Pancreas (tissue), 10 donors: ENCODE measurements around the gene AXDND1. TPM values are rescaled to one million over a fixed set of nuclear protein-coding genes. Genes with fewer than 3 reads are reported as not detected.
"Not testable (repeated sequence)": the region's sequence is repeated elsewhere in the genome, so short reads cannot be mapped to it uniquely, and the experiment has no call there.

Experiments
- ATAC-seq, 4 donors: fragments of 200-7000 bp; cut with Tn5 transposase; one replicate each; pipeline versions ENCODE4 v1.8.0 to v1.9.1; 2020; ENCODE audit warnings: mild to moderate bottlenecking in 4 of 4, moderate library complexity in 4 of 4
- DNase-seq, 6 donors: peaks; one replicate each; pipeline ENCODE4 v3.0.0-alpha.2; 2020
- FAIRE-seq: peaks from 2 replicates; lab custom pipeline; 2012; peaks lifted over from hg19 to GRCh38; lab: Jason Lieb, UNC
- H3K27ac ChIP-seq, 4 donors: fragments of 200-600 bp; sonication (generic); 1 replicate in 3 of 4; 2 replicates in 1 of 4; pipeline versions ENCODE4 v1.5.0 to v1.8.0; 2020
- H3K27me3 ChIP-seq, 4 donors: fragments of 200-600 bp; one replicate each; pipeline ENCODE4 v1.8.0; 2021
- H3K36me3 ChIP-seq, 3 donors: fragments of 200-600 bp; sonication (generic) in 1 of 3; one replicate each; pipeline versions ENCODE4 v1.5.0 to v1.8.0; 2020 to 2021
- H3K4me1 ChIP-seq, 3 donors: fragments of 200-600 bp; one replicate each; pipeline ENCODE4 v1.8.0; 2021
- H3K4me3 ChIP-seq, 4 donors: fragments of 200-600 bp; sonication (generic) in 2 of 4; one replicate each; pipeline versions ENCODE4 v1.5.0 to v1.8.0; 2020 to 2021
- H3K9me3 ChIP-seq, 4 donors: fragments of 200-600 bp; one replicate each; pipeline ENCODE4 v1.8.0; 2021
- CTCF ChIP-seq, 4 donors: fragments of 200-600 bp; sonication (generic) in 3 of 4; IDR thresholded peaks; one replicate each; pipeline versions ENCODE4 v1.5.0 to v1.8.0; 2021; ENCODE audit warnings: antibody characterized with exemption in 4 of 4
- WGBS, 2 donors: extraction: QIAGEN DNeasy Blood & Tissue Kit; methylation state at CpG; one replicate each; pipeline ENCODE4 v1.1.7; 2013; 5-methylcytosine and 5-hydroxymethylcytosine counted together
- intact Hi-C, 3 donors: fragments of 100-400 bp; cut with DNase I; formaldehyde crosslinking; loops; one replicate each; pipeline versions ENCODE4 v1.11.1 to v1.14.2; 2022
- polyA plus RNA-seq, 2 donors: library from polyadenylated mRNA; stranded (reverse); fragments of 200-250 nt; gene quantifications; one replicate each; pipeline ENCODE4 v1.2.3, GENCODE V29; 2013
- total RNA-seq, 6 donors: library from RNA; stranded (reverse); fragmentation: NEBNext Ultra II Directional in 4 of 6; extraction: Animal tissue kit (Norgen Biotek cat#: 25700) in 4 of 6; gene quantifications; one replicate each; pipeline versions ENCODE4 v1.2.1 to v1.2.4, GENCODE V29; 2021 to 2023
- donor health status: healthy with polysubstance abuse.
- donor health status: DM: no; HTN: no; CAD: no; lungs with moderate emphysema.
- donor health status: DM: no; HTN: no; CAD: no.
- donor health status: control.
- donor health status: control.
- donor health status: Bipolar disorder and iron deficiency.
- donor health status: DM: yes; HTN: yes; CAD: no.
- donor health status: DM: no; HTN: no; CAD: no.
- donor health status: DM: no; HTN: no; CAD: no.
- donor health status: DM: yes; HTN: yes; CAD: no.

The AXDND1 gene
- total and polyA plus RNA-seq, 8 donors = 0.09 to 0.45 (median 0.34) TPM; not detected in 2

- Histone ChIP-seq H3K4me3 (no peak overlapping the region), H3K36me3 (no peaks in the 10 kb centered on the region), H3K9me3 (no peaks in the 10 kb centered on the region), H3K27ac (no peak overlapping the region), H3K4me1 (no peaks in the 10 kb centered on the region), H3K27me3 (no peaks in the 10 kb centered on the region)
- WGBS, 2 donors = 86 to 88% methylated on average over 6 of the region's 6 CpGs
- no peak for DNase-seq
- TF ChIP-seq CTCF (IDR thresholded peaks at IDR 0.05) = no peak
- no peak for ATAC-seq
- FAIRE-seq = no peak
- intact Hi-C loops = no loop called here
These were observed 140.4 kb downstream of the AXDND1 start for GRCh38 chr1:179506199-179506598.

- WGBS, 2 donors = 70 to 79% methylated on average over 4 of the region's 4 CpGs
- Histone ChIP-seq H3K9me3 (no peaks in the 10 kb centered on the region), H3K27me3 (no peaks in the 10 kb centered on the region), H3K36me3 (no peaks in the 10 kb centered on the region), H3K27ac (no peak overlapping the region), H3K4me3 (no peak overlapping the region), H3K4me1 (no peaks in the 10 kb centered on the region)
- FAIRE-seq (no peak), ATAC-seq (no peak), DNase-seq (no peak)
- intact Hi-C loops = no loop called here
- TF ChIP-seq CTCF (IDR thresholded peaks at IDR 0.05) = no peak
These were observed 143.6 kb downstream of the AXDND1 start for GRCh38 chr1:179509384-179509783.

- Histone ChIP-seq H3K36me3 (no peaks in the 10 kb centered on the region), H3K9me3 (no peaks in the 10 kb centered on the region), H3K4me1 (no peaks in the 10 kb centered on the region), H3K27ac (no peak overlapping the region), H3K4me3 (no peak overlapping the region), H3K27me3 (no peaks in the 10 kb centered on the region)
- ATAC-seq = no peak
- DNase-seq = no peak
- intact Hi-C loops = no loop called here
- FAIRE-seq = no peak
- no peak for TF ChIP-seq CTCF (IDR thresholded peaks at IDR 0.05)
- WGBS, 2 donors = 35 to 43% methylated on average over 2 of the region's 2 CpGs
These were observed 144.3 kb downstream of the AXDND1 start for GRCh38 chr1:179510038-179510437.

GRCh38 chr1:179516976-179517705 is 151.4 kb downstream of the AXDND1 start:
- Histone ChIP-seq H3K27me3 (no peaks in the 10 kb centered on the region), H3K27ac (no peak overlapping the region), H3K36me3 (no peaks in the 10 kb centered on the region), H3K4me1 (no peaks in the 10 kb centered on the region), H3K4me3 (no peak overlapping the region), H3K9me3 (no peaks in the 10 kb centered on the region)
- ATAC-seq = peak in 1 of 4 donors; percentile 40
- DNase-seq = no peak
- intact Hi-C loops = no loop called here
- no peak for FAIRE-seq
- WGBS, 2 donors = 58 to 68% methylated on average over 11 of the region's 11 CpGs
- no peak for TF ChIP-seq CTCF (IDR thresholded peaks at IDR 0.05)

- not testable (repeated sequence) for FAIRE-seq
These were observed 152.8 kb downstream of the AXDND1 start for GRCh38 chr1:179518544-179518943.

More at GRCh38 chr1:179518544-179518943, 152.8 kb downstream of the AXDND1 start:
- H3K27me3 ChIP-seq, H3K27ac ChIP-seq, intact Hi-C loops, ATAC-seq, H3K9me3 ChIP-seq, H3K36me3 ChIP-seq, H3K4me1 ChIP-seq, H3K4me3 ChIP-seq, DNase-seq: not testable (repeated sequence)
- 93 to 96% methylated on average over 1 of the region's 1 CpG for WGBS, 2 donors
